Measurements from ENCODE around the gene VPS35L.

The VPS35L gene, protein sequence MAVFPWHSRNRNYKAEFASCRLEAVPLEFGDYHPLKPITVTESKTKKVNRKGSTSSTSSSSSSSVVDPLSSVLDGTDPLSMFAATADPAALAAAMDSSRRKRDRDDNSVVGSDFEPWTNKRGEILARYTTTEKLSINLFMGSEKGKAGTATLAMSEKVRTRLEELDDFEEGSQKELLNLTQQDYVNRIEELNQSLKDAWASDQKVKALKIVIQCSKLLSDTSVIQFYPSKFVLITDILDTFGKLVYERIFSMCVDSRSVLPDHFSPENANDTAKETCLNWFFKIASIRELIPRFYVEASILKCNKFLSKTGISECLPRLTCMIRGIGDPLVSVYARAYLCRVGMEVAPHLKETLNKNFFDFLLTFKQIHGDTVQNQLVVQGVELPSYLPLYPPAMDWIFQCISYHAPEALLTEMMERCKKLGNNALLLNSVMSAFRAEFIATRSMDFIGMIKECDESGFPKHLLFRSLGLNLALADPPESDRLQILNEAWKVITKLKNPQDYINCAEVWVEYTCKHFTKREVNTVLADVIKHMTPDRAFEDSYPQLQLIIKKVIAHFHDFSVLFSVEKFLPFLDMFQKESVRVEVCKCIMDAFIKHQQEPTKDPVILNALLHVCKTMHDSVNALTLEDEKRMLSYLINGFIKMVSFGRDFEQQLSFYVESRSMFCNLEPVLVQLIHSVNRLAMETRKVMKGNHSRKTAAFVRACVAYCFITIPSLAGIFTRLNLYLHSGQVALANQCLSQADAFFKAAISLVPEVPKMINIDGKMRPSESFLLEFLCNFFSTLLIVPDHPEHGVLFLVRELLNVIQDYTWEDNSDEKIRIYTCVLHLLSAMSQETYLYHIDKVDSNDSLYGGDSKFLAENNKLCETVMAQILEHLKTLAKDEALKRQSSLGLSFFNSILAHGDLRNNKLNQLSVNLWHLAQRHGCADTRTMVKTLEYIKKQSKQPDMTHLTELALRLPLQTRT

DNA sequence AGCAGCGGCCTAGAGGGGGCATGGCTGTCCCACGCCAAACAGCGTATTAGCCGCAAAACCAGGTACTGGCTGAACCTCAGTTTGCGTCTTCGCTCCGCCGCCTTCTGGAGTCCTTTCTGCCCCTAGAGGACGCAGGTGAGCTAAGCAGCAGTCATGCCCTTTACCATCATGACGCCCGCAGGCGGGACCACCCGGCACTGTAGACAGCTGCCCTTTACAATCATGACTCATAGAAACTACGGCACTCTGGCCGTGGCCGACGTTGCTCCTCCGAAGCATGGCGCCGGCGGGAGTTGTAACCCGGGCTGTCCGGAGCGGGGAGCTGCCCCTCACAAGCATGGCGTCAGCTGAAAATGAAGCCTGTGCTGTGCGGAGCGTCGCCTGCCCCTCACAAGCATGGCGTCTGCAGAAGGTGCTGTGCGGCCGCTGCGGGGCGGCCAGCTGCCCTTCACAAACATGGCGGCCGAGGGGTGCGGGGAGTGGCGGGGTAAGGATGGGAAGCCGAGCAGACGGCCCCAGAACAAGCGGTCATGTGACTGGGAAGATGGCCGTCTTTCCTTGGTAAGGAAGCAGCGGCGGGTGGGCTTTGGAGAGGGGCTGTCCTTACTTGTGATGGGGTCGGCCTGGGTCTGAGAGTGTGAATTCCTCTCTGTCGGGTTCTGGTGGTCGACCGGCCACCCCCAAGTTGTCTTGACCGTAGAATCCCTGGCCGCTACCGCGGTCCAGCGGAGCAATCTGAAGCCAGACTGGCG lies at the start of gene VPS35L:
Gene VPS35L (plus strand): TSS at position 518 of the 752 bp plus-strand sequence. CDS start 27 bp downstream, at position 545.
- Histone ChIP-seq H3K27ac (peak within 1 kb of the TSS; percentile 59 to 94 (median 85)), H3K4me3 (peak within 1 kb of the TSS; percentile 58 to 83 (median 67))

DNA sequence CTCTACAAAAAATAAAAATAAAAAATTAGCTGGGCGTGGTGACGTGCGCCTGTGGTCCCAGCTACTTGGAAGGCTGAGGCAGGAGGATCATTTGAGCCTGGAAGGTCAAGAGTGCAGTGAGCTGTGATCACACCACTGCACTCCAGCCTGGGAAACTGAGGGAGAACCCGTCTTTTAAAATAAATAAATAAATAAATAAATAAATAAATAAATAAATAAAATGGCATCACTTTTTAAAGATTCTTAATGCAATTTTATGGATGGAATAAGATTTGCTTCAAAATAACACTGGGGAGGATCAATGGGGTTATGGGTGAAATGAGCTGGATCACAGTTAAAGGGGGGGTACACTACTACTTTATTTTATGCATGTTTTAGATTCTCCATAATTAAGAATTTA lies 48.5 kb upstream of the VPS35L start:
- no peak overlapping the region for H3K27ac ChIP-seq

DNA sequence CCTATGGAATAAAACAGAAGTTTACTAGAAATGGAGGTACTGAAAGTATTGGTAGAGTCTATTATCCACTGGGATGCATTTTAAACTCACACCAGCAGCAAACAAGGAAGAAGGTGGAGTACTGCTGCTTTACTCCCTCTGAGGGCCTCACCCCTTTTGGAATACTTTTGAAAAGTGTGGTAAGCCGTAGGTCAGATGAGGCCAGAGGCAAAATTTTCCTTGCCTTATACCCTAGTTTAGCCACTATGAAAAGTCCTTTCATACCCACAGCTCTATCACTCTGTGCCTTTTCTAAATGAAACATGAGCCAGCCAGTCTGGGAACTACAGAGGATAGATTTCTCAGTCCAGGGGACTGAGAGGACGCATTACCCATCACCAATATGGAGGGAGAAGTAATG lies 47.6 kb upstream of the VPS35L start:
- Histone ChIP-seq H3K27ac (no peak overlapping the region), H3K4me3 (no peak overlapping the region)

More for the DNA sequence above, 48.5 kb upstream of the VPS35L start:
- H3K4me3 ChIP-seq = no peak overlapping the region

DNA sequence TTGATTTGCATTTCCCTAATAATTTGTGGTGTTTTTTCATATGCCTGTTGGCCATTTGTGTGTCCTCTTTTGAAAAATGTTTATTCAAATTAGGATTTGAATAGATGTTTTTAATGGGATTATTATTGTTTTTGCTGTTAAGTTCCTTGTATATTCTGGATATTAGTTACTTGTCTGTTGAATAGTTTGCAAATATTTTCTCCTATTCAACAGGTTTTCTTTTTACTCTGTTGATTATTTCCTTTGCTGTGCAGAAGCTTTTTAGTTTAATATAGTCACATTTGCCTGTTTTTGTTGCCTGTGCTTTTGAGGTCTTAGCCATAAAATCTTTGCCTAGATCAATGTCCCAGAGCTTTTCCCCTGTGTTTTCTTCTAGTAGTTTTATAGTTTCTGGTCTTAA lies 43.2 kb upstream of the VPS35L start:
- no peak overlapping the region for H3K4me3 ChIP-seq
- H3K27ac ChIP-seq = no peak overlapping the region

DNA sequence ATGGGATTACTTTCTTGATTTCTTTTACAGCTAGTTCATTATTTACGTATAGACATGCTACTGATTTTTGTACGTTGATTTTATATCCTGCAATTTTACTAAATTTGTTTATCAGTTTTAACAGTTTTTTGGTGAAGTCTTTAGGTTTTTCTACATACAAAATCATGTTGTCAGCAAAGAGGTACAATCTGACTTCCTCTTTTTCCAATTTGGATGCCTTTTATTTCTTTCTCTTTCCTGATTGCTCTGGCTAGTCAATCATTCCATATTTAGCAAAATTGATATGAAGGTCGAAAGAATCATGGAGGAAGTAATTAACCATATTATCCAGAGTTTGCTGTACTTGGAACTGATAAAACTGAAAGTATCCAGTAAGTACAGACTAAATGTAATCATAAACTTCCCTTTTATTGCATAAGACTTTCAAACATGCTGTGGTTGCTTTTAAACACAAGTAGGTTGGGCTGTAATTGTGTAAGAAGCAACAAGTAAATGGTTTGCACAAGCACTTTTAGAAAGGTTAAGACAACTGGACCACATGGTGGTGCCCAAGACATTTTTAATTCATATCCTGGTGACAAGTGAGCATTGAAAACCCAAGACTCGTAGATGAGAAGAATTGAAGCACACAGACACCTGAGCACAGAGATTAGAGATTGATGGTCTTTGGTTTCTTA lies 42.0 kb upstream of the VPS35L start:
- peak overlapping the region in 1 of 21 experiments; percentile 26 for H3K27ac ChIP-seq
- no peak overlapping the region for H3K4me3 ChIP-seq

DNA sequence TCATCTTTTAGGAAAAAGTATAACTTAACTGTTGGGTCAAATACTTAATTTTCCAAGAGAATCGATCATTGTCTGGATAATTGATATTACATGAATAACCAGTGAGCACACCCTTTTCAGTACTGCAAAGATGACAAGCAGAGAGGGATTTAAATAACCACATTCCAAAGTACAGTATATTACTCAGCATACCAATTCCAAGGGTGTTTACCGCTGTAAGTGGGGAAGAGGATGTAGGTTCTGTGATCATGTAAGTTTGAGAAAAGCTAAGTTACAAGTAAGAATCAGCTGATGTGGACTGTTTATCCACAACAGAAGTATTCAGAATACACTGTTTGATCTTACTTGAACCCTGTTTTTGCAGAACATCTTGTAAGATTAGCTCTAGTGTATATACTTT lies 39.7 kb upstream of the VPS35L start:
- Histone ChIP-seq H3K27ac (peak overlapping the region in 1 of 21 experiments; percentile 7), H3K4me3 (no peak overlapping the region)

DNA sequence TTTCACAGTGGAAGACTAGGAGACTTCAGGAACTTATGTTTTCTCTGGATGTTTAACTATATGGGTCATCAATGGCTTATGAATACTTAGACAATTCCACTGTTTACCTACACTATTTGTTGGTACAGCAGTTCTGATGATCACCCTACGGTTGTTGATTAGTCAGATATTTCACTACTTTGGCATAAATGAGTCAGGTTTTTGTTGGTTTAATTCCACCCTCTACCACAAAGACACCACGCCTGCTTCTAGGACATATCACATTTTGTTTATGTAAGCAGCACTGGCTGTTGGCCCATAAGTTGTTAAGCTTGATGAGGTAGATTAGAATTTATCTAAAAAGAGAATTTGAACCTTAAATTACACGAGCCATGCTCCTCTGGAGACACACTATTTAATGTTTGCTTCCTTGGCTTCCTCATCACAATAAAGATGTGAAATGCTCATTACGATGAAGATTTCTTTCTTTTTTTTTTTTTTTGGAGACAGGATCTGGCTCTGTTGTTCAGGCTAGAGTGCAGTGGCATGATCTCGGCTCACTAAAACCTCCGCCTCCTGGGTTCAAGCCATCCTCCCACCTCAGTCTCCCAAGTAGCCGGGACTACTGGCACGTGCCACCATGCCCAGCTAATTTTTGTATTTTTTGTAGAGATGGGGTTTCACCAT lies 37.9 kb upstream of the VPS35L start:
- Histone ChIP-seq H3K27ac (peak overlapping the region in 1 of 21 experiments; percentile 20), H3K4me3 (no peak overlapping the region)

DNA sequence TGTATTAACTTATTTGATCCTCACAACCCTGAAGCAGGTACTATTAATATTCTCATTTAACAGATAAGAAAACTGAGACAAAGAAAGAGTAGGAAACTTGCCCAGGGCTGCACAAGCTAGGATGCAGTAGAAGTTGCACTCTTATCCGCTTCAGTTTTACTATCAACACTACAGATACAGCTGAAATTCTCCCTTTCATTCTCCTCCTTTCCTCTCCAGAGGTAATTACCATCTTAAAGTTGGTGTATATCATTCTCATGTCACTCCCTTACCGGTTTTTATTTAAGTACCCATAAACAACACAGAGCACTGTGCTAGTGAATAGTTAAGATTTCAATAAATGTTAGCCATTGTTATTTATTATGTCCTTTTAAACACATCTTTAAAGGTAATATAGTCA lies 37.1 kb upstream of the VPS35L start:
- no peak overlapping the region for H3K27ac ChIP-seq
- H3K4me3 ChIP-seq = no peak overlapping the region

DNA sequence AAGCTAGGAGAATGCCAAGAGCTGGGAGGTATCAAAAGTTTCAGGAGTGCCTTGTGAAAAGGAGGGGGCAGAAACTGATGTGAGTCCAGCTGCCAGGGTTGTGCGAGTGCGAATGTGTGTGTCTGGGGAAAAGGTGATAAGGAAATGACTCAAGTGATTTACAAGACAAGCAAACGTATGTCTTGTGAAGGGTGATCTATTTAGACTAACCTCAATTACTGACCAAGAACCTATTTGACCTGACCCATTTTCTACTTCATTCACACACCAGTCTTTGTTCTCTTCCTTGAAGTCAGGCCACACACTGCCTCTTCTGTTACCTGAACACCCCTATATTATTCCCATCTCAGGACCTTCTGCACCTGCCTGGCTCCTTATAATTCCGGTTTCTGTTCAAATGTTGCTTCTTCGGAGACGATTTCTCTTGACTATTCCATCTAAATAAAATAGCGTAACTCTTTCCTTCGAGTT lies 34.6 kb upstream of the VPS35L start:
- Histone ChIP-seq H3K27ac (peak overlapping the region in 20 of 21 experiments; percentile 72 to 93 (median 88)), H3K4me3 (peak overlapping the region; percentile 55 to 96 (median 62))

DNA sequence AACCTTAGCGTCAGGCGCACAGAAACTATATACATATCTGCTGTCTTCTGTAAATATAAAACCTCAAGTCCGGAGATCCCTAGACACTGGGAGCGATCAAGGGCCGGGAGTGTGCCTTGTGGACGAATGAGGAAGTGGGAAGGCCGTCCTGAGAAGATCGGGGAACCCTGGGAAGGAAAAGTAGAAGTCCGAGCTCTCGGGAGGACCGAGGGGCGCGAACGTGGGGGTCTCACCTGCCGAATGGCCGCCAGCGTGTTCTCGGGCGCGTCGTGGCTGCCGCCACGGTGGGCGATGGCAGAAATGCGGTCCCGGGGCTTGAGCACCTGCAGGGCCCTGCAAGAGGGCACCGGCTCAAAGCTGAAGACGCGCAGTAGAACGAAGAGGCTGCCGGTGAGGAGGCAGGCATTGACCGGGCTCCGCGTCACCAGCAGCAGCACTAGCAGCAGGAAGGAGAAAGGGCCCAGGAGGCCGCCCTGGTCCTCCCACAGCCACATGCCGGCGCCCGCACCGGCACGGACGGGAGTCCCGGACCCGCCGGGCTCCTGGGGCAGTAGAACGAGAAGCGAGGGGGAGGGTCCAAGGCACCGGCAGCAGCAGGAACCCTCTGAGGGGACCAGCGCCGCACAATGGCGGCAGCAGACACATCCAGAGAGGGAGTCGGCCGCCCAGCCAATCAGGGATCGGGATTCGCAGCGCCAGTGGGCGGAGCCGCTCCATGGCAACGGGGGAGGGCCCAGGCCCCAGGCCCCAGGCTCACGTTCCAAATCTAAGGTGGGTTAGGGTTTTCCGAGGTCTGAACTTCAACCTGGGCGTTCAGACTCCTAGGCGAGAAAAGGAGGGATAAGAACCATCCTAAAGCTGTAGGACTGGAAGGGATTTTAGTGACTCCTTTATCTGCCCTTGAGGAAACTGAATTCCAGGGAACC lies 33.8 kb upstream of the VPS35L start, which contains the start of gene GDE1:
Gene GDE1 (minus strand): TSS at position 628 of the 926 bp plus-strand sequence. CDS start 134 bp downstream, at position 494.
- Histone ChIP-seq H3K4me3 (peak within 1 kb of the TSS; percentile 55 to 96 (median 62)), H3K27ac (peak within 1 kb of the TSS; percentile 8 to 93 (median 87))

DNA sequence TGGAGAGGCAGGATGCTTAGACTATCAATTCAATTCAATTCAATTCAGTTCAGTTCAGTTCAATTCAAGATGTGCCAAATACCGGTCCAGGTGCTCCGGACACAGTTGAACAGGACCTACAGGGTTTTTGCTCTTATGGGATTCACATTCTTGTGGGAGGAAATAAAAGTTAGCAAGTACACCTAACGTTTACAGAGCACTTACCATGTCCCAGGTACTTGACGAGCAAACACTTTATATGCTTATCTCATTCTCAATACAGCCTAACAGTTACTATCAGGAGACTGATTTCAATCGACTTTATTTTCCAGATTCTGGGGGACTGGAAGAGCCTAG lies 33.1 kb upstream of the VPS35L start:
- H3K27ac ChIP-seq = peak overlapping the region in 9 of 21 experiments; percentile 76 to 92 (median 87)
- peak overlapping the region in 2 of 7 experiments; percentile 62 to 85 for H3K4me3 ChIP-seq

DNA sequence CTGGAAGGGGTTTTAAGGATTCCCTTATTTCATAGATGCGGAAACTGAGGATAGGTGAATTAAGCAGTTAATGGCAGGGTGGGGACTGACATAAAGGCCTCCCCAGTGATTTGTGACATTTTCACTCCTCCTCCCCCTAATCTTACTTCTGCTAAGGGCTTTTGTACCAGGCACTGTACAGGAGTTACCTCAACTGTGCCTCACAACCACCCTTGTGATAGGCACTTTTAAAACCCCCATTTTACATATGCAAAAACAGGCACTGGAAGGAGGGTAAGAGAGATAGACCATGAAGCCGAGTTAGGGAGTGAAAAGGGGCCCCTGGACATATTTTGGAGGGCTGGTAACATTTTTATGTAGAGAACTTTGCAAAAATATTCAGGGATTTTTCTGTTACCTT lies 32.7 kb upstream of the VPS35L start:
- Histone ChIP-seq H3K4me3 (no peak overlapping the region), H3K27ac (peak overlapping the region in 1 of 21 experiments; percentile 91)

DNA sequence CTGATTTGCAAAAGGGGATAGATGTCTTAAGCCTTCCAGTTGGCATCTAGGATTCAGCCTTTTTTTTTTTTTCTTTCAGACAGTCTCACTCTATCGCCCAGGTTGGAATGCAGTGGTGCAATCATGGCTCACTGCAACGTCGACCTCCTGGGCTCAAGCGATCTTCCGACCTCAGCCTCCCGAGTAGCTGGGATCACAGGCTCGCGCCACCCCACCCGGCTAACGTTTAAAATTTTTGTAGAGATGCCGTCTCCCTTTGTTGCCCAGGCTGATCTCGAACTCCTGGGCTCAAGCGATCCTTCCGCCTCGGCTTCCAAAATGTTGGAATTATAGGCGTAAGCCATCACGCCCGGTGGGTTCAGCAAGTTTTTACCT lies 32.3 kb upstream of the VPS35L start:
- Histone ChIP-seq H3K4me3 (no peak overlapping the region), H3K27ac (peak overlapping the region in 1 of 21 experiments; percentile 82)

DNA sequence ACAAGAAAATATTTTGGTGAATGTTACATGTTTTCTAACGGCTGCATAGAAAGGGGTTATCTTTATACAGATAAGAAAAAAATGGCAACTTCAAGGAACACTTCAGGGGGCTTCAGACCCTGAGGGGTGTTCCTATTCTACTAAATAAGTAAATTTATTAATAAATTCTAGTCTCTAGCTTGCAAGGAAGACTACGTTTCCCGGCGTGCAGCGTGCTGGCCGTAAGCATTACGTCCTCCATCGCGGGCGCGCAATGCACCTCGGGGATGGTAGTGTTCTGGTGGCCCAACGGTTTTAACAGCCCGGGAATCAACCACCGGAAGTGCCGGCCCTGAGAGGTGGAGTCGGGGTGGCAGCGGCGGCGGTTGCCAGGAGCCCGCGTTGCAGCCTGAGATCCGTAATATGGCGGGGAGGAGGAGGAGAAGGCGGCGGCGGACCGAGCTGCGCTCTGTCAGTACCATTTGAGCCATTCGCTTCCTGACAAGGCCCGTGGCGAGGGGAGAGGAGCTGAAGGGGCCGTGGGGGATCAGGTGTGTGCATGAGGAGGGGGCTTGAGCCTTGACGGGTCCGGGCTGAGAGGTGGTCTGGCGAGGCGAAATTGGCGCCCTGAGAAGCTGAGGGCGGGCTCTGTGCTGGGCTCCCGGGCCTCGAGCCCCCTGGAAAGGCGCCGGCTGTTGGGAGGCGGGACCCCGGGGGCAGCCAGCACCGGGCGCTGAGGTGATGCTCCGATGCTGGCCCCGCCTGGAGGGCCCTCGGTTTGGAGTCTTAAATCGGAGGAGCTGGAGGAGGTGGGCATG lies 31.7 kb upstream of the VPS35L start, which contains the start of gene CCP110:
Gene CCP110 (plus strand): TSS at position 384 of the 797 bp plus-strand sequence. CDS start 3,940 bp downstream, outside the sequence.
- Histone ChIP-seq H3K4me3 (peak within 1 kb of the TSS; percentile 74 to 95 (median 91)), H3K27ac (peak within 1 kb of the TSS in 19 of 21 experiments; percentile 37 to 85 (median 68))

DNA sequence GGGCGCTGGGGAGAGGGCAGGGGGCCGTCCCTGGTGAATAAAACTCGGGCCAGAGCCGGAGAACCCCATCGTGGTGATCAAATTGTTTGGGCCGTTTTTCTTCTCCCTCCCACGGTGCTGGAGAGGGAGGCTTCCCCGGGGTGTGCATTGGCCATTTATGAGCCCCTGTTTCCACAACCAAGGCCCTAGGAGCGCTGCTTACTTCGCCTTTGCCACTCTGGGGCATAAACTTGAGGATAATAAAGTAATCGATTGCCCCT lies 31.2 kb upstream of the VPS35L start:
- peak overlapping the region; percentile 74 to 95 (median 91) for H3K4me3 ChIP-seq
- peak overlapping the region in 19 of 21 experiments; percentile 37 to 85 (median 68) for H3K27ac ChIP-seq

DNA sequence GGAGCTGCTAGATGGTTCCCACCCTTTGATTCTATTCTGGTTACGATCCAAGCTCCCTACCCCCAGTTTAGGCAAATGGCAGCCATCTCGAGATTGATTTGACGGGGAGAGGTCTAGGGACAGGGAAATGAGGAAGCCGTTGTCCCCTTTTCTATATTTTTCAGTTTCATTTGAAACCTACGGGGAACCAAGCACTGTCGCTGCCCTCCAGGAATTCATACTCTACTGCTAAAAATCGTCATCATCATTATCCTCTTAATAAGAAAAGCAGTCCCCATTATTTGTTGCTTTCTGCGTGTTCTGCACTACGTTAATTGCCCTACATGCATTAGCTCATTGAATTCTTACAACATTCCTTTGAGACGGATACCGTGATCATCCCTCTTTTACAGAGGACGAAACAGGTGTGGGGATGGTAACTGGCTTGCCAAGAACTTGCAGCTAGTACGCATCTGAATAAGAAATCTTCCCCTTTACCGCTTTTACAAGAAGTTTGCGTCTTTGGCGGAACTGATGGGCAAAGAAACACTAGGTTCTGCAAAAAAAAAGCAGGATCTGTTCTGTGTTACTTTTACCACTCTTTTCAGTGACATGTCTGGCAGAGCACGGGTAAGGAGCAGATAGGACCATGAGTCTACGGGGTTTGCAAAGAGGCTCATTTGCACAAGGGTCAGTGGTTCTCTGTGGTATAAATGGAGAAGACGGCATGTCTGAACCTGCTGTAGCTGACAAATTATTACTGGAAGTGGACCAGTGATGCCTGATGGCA lies 30.7 kb upstream of the VPS35L start:
- peak overlapping the region in 18 of 21 experiments; percentile 37 to 85 (median 72) for H3K27ac ChIP-seq
- H3K4me3 ChIP-seq = peak overlapping the region; percentile 74 to 95 (median 91)
